HG03025 (cell line): ENCODE results near the gene MBD3L2B.

Experiments used
- ATAC-seq: cut with Tn5 transposase; IDR thresholded peaks from one replicate; pipeline ENCODE4 v1.9.1; 2021; ENCODE audit warnings: mild to moderate bottlenecking, moderate library complexity; ENCODE audit not compliant: unreplicated experiment, low FRiP score

Gene MBD3L2B

GRCh38 chr19:7018828-7019227, 2.4 kb downstream of the MBD3L2B start:
- no peak for ATAC-seq

DNA sequence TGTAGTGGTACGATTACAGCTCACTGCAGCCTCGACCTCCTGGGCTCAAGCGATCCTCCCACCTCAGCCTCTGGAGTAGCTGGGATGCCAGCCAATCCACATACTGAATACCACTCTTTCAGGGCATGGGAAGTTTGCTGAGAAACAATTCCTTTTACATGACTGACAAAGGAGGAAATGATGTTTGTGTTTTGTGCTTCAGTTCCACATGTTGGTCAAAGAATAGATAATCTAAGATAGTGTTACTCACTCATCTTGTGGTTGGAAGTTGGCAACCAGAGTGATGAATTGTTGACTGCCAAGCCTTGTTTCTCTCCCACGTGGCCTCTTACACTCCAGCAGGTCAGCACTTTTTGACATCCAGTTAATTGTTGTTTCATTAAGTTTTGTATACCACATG, 7.6 kb downstream of the MBD3L2B start:
- ATAC-seq, result no peak

- no peak for ATAC-seq
Measured at GRCh38 chr19:7010722-7011593, 10.3 kb downstream of the MBD3L2B start.

GRCh38 chr19:7007859-7008258, 13.4 kb downstream of the MBD3L2B start:
- no peak for ATAC-seq

DNA sequence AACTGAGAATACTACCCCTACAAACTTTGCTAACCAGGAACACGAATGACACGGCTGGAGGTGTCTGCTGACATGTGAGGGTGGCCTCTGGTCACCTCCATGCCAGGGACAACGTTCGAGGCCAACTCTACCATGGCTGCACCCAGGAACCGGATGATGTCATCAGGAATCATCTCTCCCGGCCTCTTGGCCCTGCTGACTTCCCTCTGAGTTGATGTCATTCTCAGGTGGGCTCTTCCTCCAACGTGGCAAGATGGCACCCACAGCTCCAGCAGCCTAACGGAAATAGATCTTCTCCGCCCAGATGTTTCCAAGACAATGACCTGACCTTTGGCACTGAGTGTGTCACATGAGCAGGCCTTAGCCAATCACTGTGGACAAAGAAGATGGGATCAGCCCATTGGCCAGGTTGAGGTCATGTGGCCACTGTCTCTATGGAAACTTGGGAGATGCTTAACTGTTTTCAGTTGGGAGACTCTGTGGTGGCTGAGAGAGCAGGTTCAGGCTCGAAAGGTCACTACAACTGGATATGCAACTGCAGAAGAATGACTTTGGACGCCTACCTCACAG, 15.0 kb downstream of the MBD3L2B start:
- no peak for ATAC-seq

DNA sequence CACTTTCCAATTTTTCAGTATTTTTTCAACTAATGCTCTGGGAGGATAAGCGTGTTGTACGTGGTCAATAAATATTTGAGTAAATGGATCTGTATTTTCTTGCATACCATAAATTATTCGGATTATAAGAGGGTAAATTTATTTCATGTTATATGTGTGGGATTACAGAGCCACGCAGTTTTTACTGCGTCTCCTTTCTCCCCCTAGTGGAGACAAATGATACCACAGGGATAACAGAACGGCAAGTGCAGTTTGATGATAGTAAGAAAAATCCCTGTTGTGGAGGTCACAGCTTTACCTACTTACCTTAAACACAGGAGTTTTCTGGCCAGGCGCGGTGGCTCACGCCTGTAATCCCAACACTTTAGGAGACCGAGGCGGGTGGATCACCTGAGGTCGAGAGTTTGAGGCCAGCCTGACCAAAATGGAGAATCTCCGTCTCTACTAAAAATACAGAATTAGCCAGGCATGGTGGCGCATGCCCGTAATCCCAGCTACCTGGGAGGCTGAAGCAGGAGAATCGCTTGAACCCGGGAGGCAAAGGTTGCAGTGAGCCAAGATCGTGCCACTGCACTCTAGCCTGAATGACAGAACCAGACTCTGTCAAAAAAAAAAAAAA, 16.8 kb downstream of the MBD3L2B start:
- no peak for ATAC-seq

DNA sequence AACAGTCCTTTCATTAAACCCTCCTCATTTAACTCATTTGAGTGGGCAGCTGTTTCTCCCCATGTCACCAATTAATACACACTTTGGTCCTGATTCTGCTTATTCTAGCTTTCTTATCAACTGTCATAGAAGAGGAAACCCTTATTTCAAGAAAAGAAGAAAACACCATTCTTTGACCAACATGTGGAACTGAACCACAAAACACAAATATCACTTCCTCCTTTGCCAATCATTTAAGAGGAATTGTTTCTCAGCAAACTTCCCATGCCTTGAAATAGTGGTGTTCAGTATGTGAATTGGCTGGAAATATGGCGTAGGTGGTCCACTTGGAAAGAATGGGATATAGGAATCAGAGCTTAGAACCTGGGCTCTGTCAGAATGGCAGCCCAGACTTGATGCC, 20.4 kb downstream of the MBD3L2B start:
- ATAC-seq, result no peak

- ATAC-seq, result no peak
Measured at GRCh38 chr19:7000333-7000732, 20.9 kb downstream of the MBD3L2B start.

GRCh38 chr19:6999933-7000332, 21.3 kb downstream of the MBD3L2B start:
- no peak for ATAC-seq

DNA sequence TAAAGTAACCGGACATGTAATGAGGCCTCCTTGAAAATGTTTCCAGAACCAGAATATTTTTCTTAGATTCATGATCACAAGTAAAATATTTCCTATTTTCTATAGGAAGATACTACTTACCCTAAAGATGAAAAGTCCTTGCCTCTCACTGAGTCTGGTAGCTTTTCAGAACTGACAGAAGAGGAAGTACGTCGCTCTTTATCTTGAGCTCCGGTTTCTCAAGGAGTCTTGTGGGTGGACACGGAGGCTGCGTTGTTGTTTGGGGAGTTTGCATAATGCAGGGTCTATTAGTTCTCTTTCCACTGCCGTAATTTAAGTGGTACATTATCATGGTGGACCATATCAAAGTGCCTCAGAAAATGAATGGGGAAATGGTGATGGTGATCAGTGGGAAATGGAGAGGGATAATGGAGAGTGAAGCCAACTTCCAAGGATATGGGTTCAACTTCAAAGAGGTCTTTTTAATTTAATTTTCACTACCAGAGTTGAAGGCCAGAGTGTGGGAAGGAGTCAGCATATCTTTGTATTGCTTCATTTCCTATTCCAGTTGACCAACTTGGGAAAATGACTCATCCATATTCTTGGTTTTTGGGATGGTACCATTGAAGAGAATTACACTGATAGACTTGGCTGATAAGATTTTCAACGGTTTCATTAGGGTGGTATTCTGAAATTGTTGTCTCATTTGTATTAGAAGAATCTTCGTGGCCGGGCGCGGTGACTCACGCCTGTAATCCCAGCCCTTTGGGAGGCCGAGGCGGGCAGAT, 23.4 kb downstream of the MBD3L2B start:
- no peak for ATAC-seq

DNA sequence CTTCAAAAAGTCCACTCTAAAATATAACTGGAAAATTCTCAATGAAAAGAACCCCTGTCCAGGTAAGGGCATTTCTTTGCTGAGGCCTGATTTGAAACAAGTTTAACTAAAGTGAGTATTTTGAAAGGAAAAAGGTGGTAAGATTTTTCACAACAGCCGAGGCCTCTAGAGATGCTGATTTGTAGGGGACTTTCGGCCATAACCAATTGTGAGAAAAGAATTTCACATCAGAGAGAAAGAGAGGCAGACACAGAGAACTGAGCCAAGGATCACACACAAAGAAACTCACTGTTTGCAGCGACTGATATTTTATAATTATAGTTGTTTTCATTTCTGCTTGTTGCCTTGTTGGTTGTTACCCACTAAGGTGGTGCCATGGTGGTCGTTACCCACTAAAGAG, 24.4 kb downstream of the MBD3L2B start:
- no peak for ATAC-seq

- ATAC-seq, result no peak
Measured at GRCh38 chr19:6995054-6995453, 26.2 kb downstream of the MBD3L2B start.

DNA sequence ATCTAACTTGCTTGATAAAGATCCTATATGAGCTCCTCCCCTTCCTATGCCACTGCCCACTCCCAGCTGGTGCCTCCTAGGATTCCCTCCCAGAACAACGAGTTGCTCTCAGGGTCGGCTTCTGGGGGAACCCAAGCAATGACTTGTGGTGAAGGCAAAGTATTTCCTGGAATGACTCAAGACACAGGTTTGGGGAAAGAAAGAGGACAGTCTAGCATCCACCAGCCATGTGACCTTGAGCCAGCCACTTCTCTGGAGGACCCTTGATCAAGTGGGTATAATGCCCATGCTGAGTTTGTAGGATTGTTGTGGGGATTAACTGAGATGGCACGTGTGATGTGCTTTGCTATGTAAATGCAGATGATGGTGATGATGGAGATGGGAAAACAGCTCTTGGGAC, 33.0 kb downstream of the MBD3L2B start:
- no peak for ATAC-seq

GRCh38 chr19:6987850-6988249, 33.4 kb downstream of the MBD3L2B start:
- no peak for ATAC-seq

DNA sequence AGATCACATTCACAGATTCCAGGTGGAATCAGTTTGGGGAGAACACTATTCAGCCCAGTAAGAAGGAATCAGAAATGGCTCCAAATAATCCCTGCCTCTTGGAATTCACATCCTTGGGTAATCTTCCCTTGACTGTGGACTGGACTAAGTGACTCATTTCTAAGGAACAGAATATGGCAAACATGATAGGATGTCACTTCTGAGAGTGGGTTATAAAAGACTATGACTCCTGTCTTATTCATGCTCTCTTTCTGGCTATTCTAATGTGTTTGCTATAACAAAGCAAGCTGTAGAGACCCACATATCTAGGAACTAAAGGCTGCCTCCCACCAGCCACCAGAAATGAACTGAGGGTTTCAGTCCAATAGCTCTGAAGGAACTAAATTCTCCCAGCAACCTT, 37.8 kb downstream of the MBD3L2B start:
- no peak for ATAC-seq

GRCh38 chr19:6979399-6979798, 41.8 kb downstream of the MBD3L2B start:
- no peak for ATAC-seq

DNA sequence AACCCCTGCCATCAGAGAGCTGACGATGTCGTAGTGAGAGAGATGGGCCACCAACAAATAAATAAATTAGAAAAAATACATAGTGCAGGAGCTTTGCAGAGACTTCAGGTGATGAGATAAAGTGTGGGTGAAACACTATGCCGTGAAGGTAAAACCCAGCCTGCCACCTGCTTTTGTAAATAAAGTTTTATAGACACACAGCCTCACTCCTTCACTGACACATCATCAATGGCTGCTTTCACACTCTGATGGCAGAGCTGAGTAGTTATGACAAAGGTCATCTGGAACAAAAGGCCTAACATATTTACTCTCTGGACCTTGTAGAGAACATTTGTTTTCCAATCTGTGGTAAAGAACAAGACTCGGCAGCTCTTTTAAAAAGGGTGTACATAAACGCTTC, 45.0 kb downstream of the MBD3L2B start:
- no peak for ATAC-seq

GRCh38 chr19:6971366-6971765, 49.9 kb downstream of the MBD3L2B start:
- no peak for ATAC-seq

- no peak for ATAC-seq
Measured at GRCh38 chr19:6970443-6970842, 50.8 kb downstream of the MBD3L2B start.

- no peak for ATAC-seq
Measured at GRCh38 chr19:6970021-6970420, 51.2 kb downstream of the MBD3L2B start.

- ATAC-seq, result no peak
Measured at GRCh38 chr19:6969490-6969889, 51.7 kb downstream of the MBD3L2B start.
